Coronary artery (tissue), 2 donors: Measurements from ENCODE around the gene CTDP1.
A peak's percentile ranks its signal among the peaks of the same experiment; 100 is the strongest.
"Not testable (repeated sequence)": the region's sequence is repeated elsewhere in the genome, so short reads cannot be mapped to it uniquely, and the experiment has no call there.

ENCODE experiments used
- DNase-seq: peaks from one replicate; pipeline ENCODE4 v3.0.0-alpha.2; 2017; ENCODE audit warnings: low spot score
- H3K27ac ChIP-seq, 2 donors: fragments of 200-600 bp; sonication (generic); one replicate each; pipeline ENCODE4 v1.5.1; 2016 to 2019
- H3K4me3 ChIP-seq: fragments of 200-600 bp; sonication (generic); 2 replicates; pipeline ENCODE4 v1.5.1; 2016; ENCODE audit warnings: mild to moderate bottlenecking, moderate library complexity
- CTCF ChIP-seq: fragments of 200-600 bp; sonication (generic); IDR thresholded peaks from one replicate; pipeline ENCODE4 v1.5.1; 2019; ENCODE audit warnings: antibody characterized with exemption

The CTDP1 gene

GRCh38 chr18:79690586-79691482, 11.2 kb downstream of the CTDP1 start:
- peak; percentile 63 for DNase-seq
- no peak overlapping the region for H3K4me3 ChIP-seq
- TF ChIP-seq CTCF, result no peak
- H3K27ac ChIP-seq, result no peak overlapping the region

- Histone ChIP-seq H3K4me3 (no peak overlapping the region), H3K27ac (no peak overlapping the region)
- no peak for TF ChIP-seq CTCF
- no peak for DNase-seq
Measured at GRCh38 chr18:79692056-79692455, 12.5 kb downstream of the CTDP1 start.

- no peak overlapping the region for H3K27ac ChIP-seq
- H3K4me3 ChIP-seq, result no peak overlapping the region
- TF ChIP-seq CTCF, result no peak
- DNase-seq, result no peak
Measured at GRCh38 chr18:79692886-79693285, 13.3 kb downstream of the CTDP1 start.

GRCh38 chr18:79693561-79694205, 14.1 kb downstream of the CTDP1 start:
- Histone ChIP-seq H3K4me3 (no peak overlapping the region), H3K27ac (no peak overlapping the region)
- TF ChIP-seq CTCF, result no peak
- DNase-seq, result no peak

- DNase-seq, H3K4me3 ChIP-seq, H3K27ac ChIP-seq: not testable (repeated sequence)
Measured at GRCh38 chr18:79694206-79694894, 14.7 kb downstream of the CTDP1 start.

- Histone ChIP-seq H3K4me3 (no peak overlapping the region), H3K27ac (no peak overlapping the region)
- no peak for DNase-seq
- TF ChIP-seq CTCF, result no peak
Measured at GRCh38 chr18:79694895-79695213, 15.3 kb downstream of the CTDP1 start.

GRCh38 chr18:79695269-79695668, 15.7 kb downstream of the CTDP1 start:
- no peak for DNase-seq
- Histone ChIP-seq H3K27ac (no peak overlapping the region), H3K4me3 (no peak overlapping the region)
- TF ChIP-seq CTCF, result no peak
